ENCODE results near the gene GAGE1.
"Not testable (repeated sequence)": the region's sequence is repeated elsewhere in the genome, so short reads cannot be mapped to it uniquely, and the experiment has no call there.

The GAGE1 gene, protein sequence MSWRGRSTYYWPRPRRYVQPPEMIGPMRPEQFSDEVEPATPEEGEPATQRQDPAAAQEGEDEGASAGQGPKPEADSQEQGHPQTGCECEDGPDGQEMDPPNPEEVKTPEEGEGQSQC

DNA sequence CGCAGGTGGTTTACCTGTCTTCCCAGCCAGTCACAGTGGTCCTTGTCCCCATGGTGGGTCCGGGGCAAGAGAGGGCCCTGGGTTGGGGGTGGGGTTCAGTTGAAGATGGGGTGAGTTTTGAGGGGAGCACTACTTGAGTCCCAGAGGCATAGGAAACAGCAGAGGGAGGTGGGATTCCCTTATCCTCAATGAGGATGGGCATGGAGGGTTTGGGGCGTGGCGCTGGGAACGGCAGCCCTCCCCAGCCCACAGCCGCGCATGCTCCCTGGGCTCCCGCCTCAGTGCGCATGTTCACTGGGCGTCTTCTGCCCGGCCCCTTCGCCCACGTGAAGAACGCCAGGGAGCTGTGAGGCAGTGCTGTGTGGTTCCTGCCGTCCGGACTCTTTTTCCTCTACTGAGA, at the start of gene GAGE1:
TSS of gene GAGE1 (plus strand) at position 301 of the 400 bp plus-strand sequence. CDS start 1,155 bp downstream, outside the sequence.
- not testable (repeated sequence) for DNase-seq

DNA sequence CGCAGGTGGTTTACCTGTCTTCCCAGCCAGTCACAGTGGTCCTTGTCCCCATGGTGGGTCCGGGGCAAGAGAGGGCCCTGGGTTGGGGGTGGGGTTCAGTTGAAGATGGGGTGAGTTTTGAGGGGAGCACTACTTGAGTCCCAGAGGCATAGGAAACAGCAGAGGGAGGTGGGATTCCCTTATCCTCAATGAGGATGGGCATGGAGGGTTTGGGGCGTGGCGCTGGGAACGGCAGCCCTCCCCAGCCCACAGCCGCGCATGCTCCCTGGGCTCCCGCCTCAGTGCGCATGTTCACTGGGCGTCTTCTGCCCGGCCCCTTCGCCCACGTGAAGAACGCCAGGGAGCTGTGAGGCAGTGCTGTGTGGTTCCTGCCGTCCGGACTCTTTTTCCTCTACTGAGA, 47.8 kb upstream of the GAGE1 start, which contains the start of gene GAGE12E:
TSS of gene GAGE12E (plus strand) at position 301 of the 400 bp plus-strand sequence. CDS start 1,155 bp downstream, outside the sequence.
- DNase-seq = not testable (repeated sequence)

DNA sequence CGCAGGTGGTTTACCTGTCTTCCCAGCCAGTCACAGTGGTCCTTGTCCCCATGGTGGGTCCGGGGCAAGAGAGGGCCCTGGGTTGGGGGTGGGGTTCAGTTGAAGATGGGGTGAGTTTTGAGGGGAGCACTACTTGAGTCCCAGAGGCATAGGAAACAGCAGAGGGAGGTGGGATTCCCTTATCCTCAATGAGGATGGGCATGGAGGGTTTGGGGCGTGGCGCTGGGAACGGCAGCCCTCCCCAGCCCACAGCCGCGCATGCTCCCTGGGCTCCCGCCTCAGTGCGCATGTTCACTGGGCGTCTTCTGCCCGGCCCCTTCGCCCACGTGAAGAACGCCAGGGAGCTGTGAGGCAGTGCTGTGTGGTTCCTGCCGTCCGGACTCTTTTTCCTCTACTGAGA, 38.3 kb upstream of the GAGE1 start, which contains the start of gene GAGE12F:
TSS of gene GAGE12F (plus strand) at position 301 of the 400 bp plus-strand sequence. CDS start 1,155 bp downstream, outside the sequence.
- DNase-seq = not testable (repeated sequence)

DNA sequence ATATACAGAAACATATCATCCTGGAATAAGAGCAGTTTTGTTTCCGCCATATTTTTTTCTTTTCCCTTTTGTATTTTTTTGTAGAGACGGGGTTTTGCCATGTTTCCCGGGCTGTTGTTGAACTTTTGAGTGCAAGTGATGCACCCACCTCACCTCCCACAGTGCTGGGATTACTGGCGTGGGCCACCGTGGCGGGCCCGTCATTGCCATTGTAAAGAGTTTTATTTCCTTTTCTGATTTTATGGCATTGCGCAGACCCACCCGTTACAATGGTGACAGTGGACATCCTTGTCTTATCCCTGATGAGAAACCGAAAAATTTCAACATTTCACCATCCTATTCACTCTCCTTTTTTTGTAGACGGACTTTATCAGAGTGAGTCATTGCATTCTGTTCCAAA, 30.1 kb upstream of the GAGE1 start:
- DNase-seq = not testable (repeated sequence)

DNA sequence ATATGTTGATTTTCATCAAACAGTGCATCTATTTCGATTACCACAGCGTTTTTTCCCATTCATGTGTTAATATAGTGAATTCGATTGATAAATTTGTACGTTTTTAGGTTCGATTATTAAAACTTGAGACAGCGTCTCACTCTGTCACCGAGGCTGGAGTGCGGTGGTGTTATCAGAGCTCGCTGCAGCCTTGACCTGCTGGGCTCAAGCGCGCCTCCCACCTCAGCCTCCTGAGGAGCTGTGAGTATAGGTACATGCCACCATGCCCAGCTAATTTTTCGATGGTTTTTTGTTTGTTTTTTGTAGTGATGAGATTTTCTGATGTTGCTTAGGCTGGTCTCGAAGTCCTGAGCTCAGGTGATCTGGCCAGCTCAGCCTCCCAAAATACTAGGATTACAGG, 29.7 kb upstream of the GAGE1 start:
- not testable (repeated sequence) for DNase-seq

DNA sequence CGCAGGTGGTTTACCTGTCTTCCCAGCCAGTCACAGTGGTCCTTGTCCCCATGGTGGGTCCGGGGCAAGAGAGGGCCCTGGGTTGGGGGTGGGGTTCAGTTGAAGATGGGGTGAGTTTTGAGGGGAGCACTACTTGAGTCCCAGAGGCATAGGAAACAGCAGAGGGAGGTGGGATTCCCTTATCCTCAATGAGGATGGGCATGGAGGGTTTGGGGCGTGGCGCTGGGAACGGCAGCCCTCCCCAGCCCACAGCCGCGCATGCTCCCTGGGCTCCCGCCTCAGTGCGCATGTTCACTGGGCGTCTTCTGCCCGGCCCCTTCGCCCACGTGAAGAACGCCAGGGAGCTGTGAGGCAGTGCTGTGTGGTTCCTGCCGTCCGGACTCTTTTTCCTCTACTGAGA, 28.7 kb upstream of the GAGE1 start, which contains the start of gene GAGE12G:
TSS of gene GAGE12G (plus strand) at position 301 of the 400 bp plus-strand sequence. CDS start 1,155 bp downstream, outside the sequence.
- not testable (repeated sequence) for DNase-seq

DNA sequence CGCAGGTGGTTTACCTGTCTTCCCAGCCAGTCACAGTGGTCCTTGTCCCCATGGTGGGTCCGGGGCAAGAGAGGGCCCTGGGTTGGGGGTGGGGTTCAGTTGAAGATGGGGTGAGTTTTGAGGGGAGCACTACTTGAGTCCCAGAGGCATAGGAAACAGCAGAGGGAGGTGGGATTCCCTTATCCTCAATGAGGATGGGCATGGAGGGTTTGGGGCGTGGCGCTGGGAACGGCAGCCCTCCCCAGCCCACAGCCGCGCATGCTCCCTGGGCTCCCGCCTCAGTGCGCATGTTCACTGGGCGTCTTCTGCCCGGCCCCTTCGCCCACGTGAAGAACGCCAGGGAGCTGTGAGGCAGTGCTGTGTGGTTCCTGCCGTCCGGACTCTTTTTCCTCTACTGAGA, 19.2 kb upstream of the GAGE1 start, which contains the start of gene GAGE12H:
TSS of gene GAGE12H (plus strand) at position 301 of the 400 bp plus-strand sequence. CDS start 1,155 bp downstream, outside the sequence.
- DNase-seq = not testable (repeated sequence)

DNA sequence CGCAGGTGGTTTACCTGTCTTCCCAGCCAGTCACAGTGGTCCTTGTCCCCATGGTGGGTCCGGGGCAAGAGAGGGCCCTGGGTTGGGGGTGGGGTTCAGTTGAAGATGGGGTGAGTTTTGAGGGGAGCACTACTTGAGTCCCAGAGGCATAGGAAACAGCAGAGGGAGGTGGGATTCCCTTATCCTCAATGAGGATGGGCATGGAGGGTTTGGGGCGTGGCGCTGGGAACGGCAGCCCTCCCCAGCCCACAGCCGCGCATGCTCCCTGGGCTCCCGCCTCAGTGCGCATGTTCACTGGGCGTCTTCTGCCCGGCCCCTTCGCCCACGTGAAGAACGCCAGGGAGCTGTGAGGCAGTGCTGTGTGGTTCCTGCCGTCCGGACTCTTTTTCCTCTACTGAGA, 9.6 kb upstream of the GAGE1 start, which contains the start of gene GAGE2A:
TSS of gene GAGE2A (plus strand) at position 301 of the 400 bp plus-strand sequence. CDS start 1,155 bp downstream, outside the sequence.
- not testable (repeated sequence) for DNase-seq

DNA sequence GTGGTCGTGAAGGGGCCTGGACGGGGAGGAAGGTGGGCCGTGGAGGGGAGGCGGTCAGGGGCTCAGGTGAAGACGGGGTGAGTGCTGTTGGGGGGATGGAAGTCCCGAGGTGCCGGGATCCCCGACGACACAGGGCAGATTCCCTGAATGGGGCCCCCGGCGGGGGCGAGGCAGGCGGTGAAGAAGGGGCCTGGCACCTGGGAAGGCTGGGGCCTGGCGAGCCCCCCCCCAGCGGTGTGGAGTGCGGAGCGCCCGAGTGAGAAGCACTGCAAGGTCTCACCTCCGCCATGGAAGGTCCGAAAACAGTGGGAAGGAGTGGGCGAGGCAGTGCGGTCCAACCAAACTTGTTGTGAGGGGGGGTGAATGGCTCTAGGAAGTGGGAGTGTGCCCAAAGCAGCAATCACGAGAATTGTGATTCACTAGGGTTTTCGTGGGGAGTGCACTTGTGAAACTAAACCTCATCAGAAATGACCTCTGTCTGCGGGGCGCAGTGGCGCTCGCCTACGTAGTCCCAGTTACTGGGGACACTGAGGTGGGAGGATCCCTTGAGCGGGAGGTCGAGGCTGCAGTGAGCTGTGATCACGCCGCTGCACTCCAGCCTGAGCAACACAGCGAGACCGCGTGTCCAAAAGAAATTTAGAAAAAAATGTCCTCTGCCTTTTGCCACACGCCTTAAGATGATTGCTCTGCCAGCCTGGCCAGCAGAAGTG, 8.9 kb upstream of the GAGE1 start:
- DNase-seq = not testable (repeated sequence)

DNA sequence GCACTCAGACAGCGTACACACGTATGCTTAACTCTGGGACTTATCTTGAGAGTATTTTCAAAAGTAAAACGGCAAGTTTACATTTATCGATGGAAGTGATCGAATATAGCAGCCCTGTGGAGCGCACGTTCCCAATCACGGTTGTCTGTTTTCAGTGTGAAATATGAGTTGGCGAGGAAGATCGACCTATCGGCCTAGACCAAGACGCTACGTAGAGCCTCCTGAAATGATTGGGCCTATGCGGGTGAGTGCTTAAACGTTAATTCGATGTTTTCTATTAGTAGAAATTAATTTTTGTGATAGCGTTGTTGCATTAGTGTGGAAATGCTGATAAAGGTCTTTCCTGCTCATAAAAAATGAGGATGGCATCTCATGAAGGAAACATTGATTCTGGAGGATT, 8.3 kb upstream of the GAGE1 start:
- DNase-seq = not testable (repeated sequence)

DNA sequence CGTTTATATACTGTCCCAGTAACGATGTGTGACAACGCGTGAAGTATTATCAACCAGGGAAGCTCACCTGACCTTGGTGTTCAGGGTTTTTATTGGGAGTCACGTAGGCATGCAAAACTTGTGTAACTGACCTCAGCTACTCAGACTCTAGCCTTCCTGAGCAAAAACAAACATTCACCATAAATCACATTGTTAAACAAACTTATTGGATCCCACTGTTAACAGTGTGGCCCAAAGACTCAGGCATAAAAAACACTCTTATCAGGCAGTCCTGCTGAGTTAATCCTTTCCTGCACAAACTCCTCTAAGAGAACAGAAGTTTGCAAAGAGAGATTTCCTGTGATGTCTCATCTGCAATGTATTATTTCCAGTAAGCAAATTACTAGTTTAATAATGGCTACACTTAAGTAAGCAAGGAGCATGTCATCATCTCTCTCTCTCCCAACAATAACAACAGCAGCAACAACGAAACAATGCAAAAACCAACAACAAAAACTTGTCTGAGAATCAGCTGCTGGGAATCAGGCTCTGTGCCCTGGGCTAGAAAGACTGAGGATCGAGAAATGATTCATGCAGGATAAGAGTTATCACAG, 12.0 kb downstream of the GAGE1 start:
- no peak for DNase-seq

DNA sequence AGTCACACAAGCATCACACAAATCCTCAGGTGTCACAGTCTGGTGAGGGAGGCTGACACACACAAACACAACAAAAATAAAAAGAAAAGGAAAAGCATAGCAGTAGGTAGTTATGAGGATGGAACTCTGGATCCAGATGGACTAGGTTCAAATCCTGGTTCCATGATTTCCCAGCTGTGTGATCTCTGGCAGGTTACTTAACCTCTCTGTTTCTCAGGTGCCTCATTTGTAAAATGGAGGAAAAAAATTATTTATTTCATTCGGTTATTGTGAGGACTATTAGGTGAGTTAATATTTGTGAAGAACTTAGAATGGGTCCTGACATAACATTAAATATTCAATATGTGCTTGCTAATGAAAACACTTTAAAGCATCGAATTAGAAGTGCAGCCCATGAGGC, 19.8 kb downstream of the GAGE1 start:
- DNase-seq = no peak

DNA sequence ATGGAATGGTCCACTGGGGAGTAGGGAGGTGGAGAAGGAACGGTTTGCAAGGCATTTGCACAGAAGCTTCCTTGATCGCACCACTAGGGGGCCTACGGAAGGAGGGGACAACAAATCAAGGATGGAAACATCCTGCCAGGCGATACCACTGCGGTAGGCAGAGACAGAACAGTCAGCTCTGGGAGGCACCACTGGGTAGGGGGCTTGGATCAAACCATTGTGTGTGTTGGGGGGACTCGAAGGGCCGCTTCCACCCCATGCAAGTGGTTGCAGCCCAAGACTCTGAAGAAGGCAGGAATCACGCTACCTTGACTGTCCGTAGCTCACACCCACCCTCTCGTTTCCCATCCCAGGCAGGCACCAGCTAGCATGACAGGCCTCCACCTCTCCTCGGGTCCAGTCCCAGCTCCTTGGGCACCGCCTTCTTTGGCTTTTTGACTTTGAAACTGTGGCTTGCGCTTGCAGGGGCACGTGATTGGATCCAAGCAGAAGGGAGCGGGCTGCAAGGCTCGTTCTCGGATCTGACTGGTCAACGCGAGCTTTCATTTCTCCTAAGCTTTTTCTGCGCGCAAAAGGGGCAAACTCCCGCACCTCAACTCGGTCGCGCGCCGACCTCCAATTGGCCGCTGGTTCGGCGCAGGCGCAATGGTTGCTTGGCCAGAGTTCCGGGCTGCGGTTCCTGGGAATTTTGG, 28.4 kb downstream of the GAGE1 start:
- peak; percentile 55 for DNase-seq

DNA sequence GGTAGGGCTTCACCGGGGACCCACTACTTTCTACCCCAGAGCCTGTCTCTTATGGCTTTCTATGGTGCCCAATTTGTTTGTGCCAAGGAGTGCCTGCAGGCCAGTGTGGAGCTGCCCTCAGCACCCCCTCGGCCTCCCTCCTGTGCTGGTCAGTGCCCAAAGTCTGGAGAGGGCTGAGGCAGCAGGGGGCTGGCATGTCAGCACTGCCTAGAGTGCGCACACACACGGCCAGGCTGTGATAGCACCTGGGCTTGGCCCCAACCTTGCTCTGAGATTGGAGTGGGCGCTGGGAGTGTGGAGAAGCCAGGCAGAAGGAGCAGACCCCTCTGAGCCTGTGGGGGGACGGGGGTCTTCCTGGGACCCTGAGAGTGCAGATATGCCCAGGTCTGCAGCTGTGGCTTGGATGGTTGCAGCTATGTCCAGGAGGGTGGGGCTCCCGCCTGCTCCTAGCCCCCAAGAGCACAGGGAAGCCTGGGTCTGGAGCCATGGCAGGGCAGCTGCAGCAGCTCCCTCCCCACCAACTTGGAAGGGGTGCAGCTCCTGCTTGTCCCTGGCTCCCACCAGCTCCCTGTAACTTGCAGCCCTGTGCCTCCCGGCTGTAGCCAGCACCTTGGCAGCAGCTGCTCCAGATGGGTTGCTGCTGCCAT, 46.3 kb downstream of the GAGE1 start:
- no peak for DNase-seq

DNA sequence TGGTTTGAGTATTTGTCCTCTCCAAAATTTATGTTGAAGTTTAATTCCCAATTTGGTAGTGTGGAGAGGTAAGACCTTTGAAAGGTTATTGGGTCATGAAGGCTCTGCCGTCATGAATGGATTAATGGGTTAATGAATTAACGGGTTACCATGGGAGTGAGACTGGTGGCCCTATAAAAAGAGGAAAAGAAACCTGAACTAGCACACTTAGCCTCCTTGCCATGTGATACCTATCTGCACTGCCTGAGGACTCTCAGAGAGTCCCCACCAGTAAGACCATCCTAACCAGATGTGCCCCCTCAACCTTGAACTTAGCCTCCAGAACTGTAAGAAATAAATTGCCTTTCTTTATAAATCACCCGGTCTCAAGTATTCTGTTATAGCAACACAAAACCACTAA, 57.7 kb downstream of the GAGE1 start:
- DNase-seq = no peak
